Neutrophil (primary cell): ENCODE measurements around the gene OR52E1.

ENCODE experiments used
- H3K27ac ChIP-seq: fragments of 200-600 bp; sonication (generic); 2 replicates; pipeline ENCODE4 v1.5.1; 2016; ENCODE audit warnings: mild to moderate bottlenecking, moderate library complexity
- H3K27me3 ChIP-seq: fragments of 200-600 bp; sonication (generic); 2 replicates; pipeline ENCODE4 v1.6.0; 2016; ENCODE audit warnings: mild to moderate bottlenecking
- H3K36me3 ChIP-seq: fragments of 200-600 bp; sonication (generic); 2 replicates; pipeline ENCODE4 v1.5.1; 2017
- H3K4me1 ChIP-seq, 2 experiments: fragments of 200-600 bp in 1 of 2; sonication (generic) in 1 of 2; 1 replicate in 1 of 2; 2 replicates in 1 of 2; pipeline versions ENCODE4 v1.5.1 to v1.6.1; 2013 to 2016; ENCODE audit warnings: low read depth in 1 of 2, low read length in 1 of 2, mild to moderate bottlenecking in 1 of 2, moderate library complexity in 1 of 2; ENCODE audit not compliant: control insufficient read depth in 1 of 2, insufficient read depth in 1 of 2
- H3K4me3 ChIP-seq, 2 experiments: fragments of 200-600 bp in 1 of 2; sonication (generic) in 1 of 2; 1 replicate in 1 of 2; 2 replicates in 1 of 2; pipeline ENCODE4 v1.5.1; 2013 to 2016; ENCODE audit warnings: low read depth in 1 of 2, low read length in 1 of 2, mild to moderate bottlenecking in 1 of 2, moderate library complexity in 1 of 2
- H3K9me3 ChIP-seq: fragments of 200-600 bp; sonication (generic); 2 replicates; pipeline ENCODE4 v1.5.1; 2016
- CTCF ChIP-seq: fragments of 200-600 bp; sonication (generic); IDR thresholded peaks from 2 replicates; pipeline ENCODE4 v1.5.1; 2016; ENCODE audit warnings: antibody characterized with exemption

The OR52E1 gene

DNA sequence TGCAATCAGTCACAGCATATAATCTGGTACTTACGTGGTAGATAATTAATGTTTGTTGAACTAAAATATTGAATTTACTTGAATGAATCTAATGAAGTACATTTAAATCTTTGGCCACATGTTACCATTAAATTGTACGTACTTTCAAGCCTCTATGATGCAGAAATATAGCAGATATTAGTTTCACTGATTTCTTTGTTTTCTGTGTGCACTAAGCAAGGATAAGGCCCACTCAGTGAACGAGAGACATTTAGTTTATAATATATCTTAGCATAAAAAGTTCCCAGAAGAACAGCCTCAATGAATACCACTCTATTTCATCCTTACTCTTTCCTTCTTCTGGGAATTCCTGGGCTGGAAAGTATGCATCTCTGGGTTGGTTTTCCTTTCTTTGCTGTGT, at the start of gene OR52E1:
Gene OR52E1 (plus strand): TSS at position 301 of the 400 bp plus-strand sequence.
- no peaks in the 10 kb centered on the region for H3K9me3 ChIP-seq
- H3K27ac ChIP-seq, result no peak within 1 kb of the TSS
- H3K4me1 ChIP-seq, result no peaks in the 10 kb centered on the region
- H3K27me3 ChIP-seq, result no peaks in the 10 kb centered on the region
- H3K36me3 ChIP-seq, result no peaks in the 10 kb centered on the region
- H3K4me3 ChIP-seq, result no peak within 1 kb of the TSS
- no peak for TF ChIP-seq CTCF

GRCh38 chr11:5021996-5022395, 47.4 kb upstream of the OR52E1 start:
- H3K36me3 ChIP-seq, result no peaks in the 10 kb centered on the region
- no peak for TF ChIP-seq CTCF

GRCh38 chr11:5036669-5037068, 32.7 kb upstream of the OR52E1 start:
- TF ChIP-seq CTCF, result no peak
- Histone ChIP-seq H3K9me3 (no peaks in the 10 kb centered on the region), H3K36me3 (no peaks in the 10 kb centered on the region), H3K27ac (no peak overlapping the region), H3K4me1 (no peaks in the 10 kb centered on the region), H3K4me3 (no peak overlapping the region), H3K27me3 (no peaks in the 10 kb centered on the region)

More at GRCh38 chr11:5021996-5022395, 47.4 kb upstream of the OR52E1 start:
- peaks cover 3% of the 10 kb centered on the region for H3K9me3 ChIP-seq
- no peak overlapping the region for H3K27ac ChIP-seq
- H3K4me3 ChIP-seq, result no peak overlapping the region
- no peaks in the 10 kb centered on the region for H3K27me3 ChIP-seq
- no peaks in the 10 kb centered on the region for H3K4me1 ChIP-seq

- Histone ChIP-seq H3K36me3 (no peaks in the 10 kb centered on the region), H3K4me1 (no peaks in the 10 kb centered on the region), H3K4me3 (no peak overlapping the region), H3K27ac (no peak overlapping the region), H3K27me3 (no peaks in the 10 kb centered on the region), H3K9me3 (no peaks in the 10 kb centered on the region)
- no peak for TF ChIP-seq CTCF
Measured at GRCh38 chr11:5037926-5038325, 31.4 kb upstream of the OR52E1 start.

DNA sequence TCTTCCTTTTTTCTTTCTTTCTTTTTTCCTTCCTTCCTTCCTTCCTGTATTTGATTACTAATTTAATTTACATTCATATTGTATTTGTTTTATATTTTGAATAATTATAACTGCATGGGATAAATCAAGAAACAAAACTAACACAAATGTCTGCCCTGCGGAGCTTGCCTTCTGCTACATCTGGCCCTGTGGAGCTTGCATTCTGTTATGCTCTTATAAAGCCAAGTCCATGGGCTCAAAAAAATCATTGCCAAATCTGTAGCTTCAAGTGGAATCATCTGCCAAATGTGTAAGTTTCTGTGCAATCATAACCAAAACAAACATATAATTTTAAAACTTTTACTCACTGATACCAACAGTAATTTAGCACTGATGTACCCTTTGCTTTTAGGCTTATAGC, 31.0 kb upstream of the OR52E1 start:
- no peak for TF ChIP-seq CTCF
- no peaks in the 10 kb centered on the region for H3K27me3 ChIP-seq
- H3K36me3 ChIP-seq, result no peaks in the 10 kb centered on the region
- H3K9me3 ChIP-seq, result no peaks in the 10 kb centered on the region
- no peak overlapping the region for H3K27ac ChIP-seq
- H3K4me1 ChIP-seq, result no peaks in the 10 kb centered on the region
- no peak overlapping the region for H3K4me3 ChIP-seq

GRCh38 chr11:5040876-5041275, 28.5 kb upstream of the OR52E1 start:
- no peak for TF ChIP-seq CTCF
- no peaks in the 10 kb centered on the region for H3K4me1 ChIP-seq
- H3K27me3 ChIP-seq, result no peaks in the 10 kb centered on the region
- no peaks in the 10 kb centered on the region for H3K36me3 ChIP-seq
- no peak overlapping the region for H3K4me3 ChIP-seq
- H3K9me3 ChIP-seq, result no peaks in the 10 kb centered on the region
- H3K27ac ChIP-seq, result no peak overlapping the region
